HCT116 (cell line): ENCODE data around the gene PRR7. TPM values are rescaled to one million over a fixed set of nuclear protein-coding genes. Genes with fewer than 3 reads are reported as not detected.

Experiments used
- ATAC-seq: fragments of 200-7000 bp; cut with Tn5 transposase; 2 replicates; pipeline ENCODE4 v1.9.1; 2020; ENCODE audit warnings: mild to moderate bottlenecking, moderate library complexity
- BruUV-seq: library from RNA; stranded (reverse); fragments of 400-500 nt; replicated peaks from 2 replicates; lab custom pipeline; 2021; lab: Mats Ljungman, UMichigan
- CTCF ChIA-PET: fragments of 300-600 bp; sonication (Branson Sonifier 250); formaldehyde crosslinking; loops from one replicate; lab custom pipeline; 2021; ENCODE audit warnings: antibody characterized with exemption; lab: Charles Lee
- POLR2A ChIA-PET: fragments of 300-600, 350-600 bp; sonication (Branson Sonifier 250); formaldehyde crosslinking; loops from one replicate; lab custom pipeline; 2021; ENCODE audit warnings: antibody characterized with exemption; lab: Charles Lee
- RAD21 ChIA-PET, 2 experiments: fragments of 300-600 bp; sonication (Branson Sonifier 250); formaldehyde crosslinking; loops; one replicate each; lab custom pipeline; 2023; ENCODE audit warnings: low total read pairs in 2 of 2; ENCODE audit not compliant: uncharacterized antibody in 2 of 2, unreplicated experiment in 2 of 2, low non-redundant PET in 1 of 2; lab: Charles Lee
- DNase-seq: peaks from one replicate; pipeline ENCODE4 v3.0.0-alpha.2; 2010; ENCODE audit warnings: low read depth, low spot score
- H2AFZ ChIP-seq: fragments of 200-600 bp; shearing (Covaris generic), sonication (generic); 2 replicates; pipeline ENCODE4 v1.6.1; 2017; ENCODE audit warnings: low read depth, mixed run types, mixed read lengths, antibody characterized with exemption, low read length; ENCODE audit not compliant: poor library complexity, severe bottlenecking
- H3K27ac ChIP-seq: 2 replicates; pipeline ENCODE4 v1.5.1; 2012; ENCODE audit warnings: low read depth, low read length
- H3K27me3 ChIP-seq: fragments of 200-600 bp; sonication (generic); 2 replicates; pipeline ENCODE4 v1.6.1; 2016; ENCODE audit warnings: mixed run types, low read length, mixed read lengths; ENCODE audit not compliant: insufficient read depth
- H3K36me3 ChIP-seq, 2 experiments: fragments of 200-500 bp in 1 of 2; fragments of 200-600 bp in 1 of 2; sonication (Bioruptor generic) in 1 of 2; sonication (generic) in 1 of 2; 2 replicates each; pipeline versions ENCODE4 v1.5.1 to v1.6.1; 2014 to 2016; ENCODE audit warnings: low read length in 2 of 2, inconsistent platforms in 1 of 2, mixed read lengths in 1 of 2, mixed run types in 1 of 2; ENCODE audit not compliant: insufficient read depth in 2 of 2, control insufficient read depth in 1 of 2
- H3K4me1 ChIP-seq, 2 experiments: fragments of 200-600 bp in 1 of 2; sonication (generic) in 1 of 2; 2 replicates each; pipeline versions ENCODE4 v1.5.1 to v1.6.1; 2012 to 2017; ENCODE audit warnings: low read length in 2 of 2, inconsistent platforms in 1 of 2, mild to moderate bottlenecking in 1 of 2, mixed read lengths in 1 of 2, mixed run types in 1 of 2, moderate library complexity in 1 of 2; ENCODE audit not compliant: insufficient read depth in 2 of 2, control insufficient read depth in 1 of 2
- H3K4me2 ChIP-seq: fragments of 200-600 bp; sonication (generic); 2 replicates; pipeline ENCODE4 v1.6.1; 2017; ENCODE audit warnings: mixed run types, low read length, mixed read lengths
- H3K4me3 ChIP-seq, 2 experiments: fragments of 200-600 bp in 1 of 2; sonication (generic) in 1 of 2; replicated peaks in 1 of 2; 2 replicates each; pipeline ENCODE4 v1.5.1; 2011 to 2016; ENCODE audit warnings: low read length in 2 of 2, control low read depth in 1 of 2, low read depth in 1 of 2, mild to moderate bottlenecking in 1 of 2, mixed read lengths in 1 of 2, mixed run types in 1 of 2
- H3K79me2 ChIP-seq: fragments of 200-600 bp; sonication (generic); 2 replicates; pipeline ENCODE4 v1.6.1; 2017; ENCODE audit warnings: mild to moderate bottlenecking, mixed run types, low read length, moderate library complexity, mixed read lengths; ENCODE audit not compliant: insufficient read depth
- H3K9ac ChIP-seq: fragments of 200-600 bp; sonication (generic); 2 replicates; pipeline ENCODE4 v1.6.1; 2016; ENCODE audit warnings: low read length, mixed read lengths
- H3K9me2 ChIP-seq: fragments of 200-600 bp; sonication (generic), shearing (Covaris generic); 2 replicates; pipeline ENCODE4 v1.6.1; 2017; ENCODE audit warnings: mixed run types, mild to moderate bottlenecking, moderate library complexity; ENCODE audit not compliant: insufficient read depth
- H3K9me3 ChIP-seq, 2 experiments: fragments of 200-500 bp in 1 of 2; fragments of 200-600 bp in 1 of 2; sonication (Bioruptor generic) in 1 of 2; sonication (generic) in 1 of 2; 2 replicates each; pipeline ENCODE4 v1.6.1; 2014 to 2017; ENCODE audit warnings: low read length in 2 of 2, mixed read lengths in 2 of 2, inconsistent platforms in 1 of 2, low read depth in 1 of 2, mild to moderate bottlenecking in 1 of 2, mixed run types in 1 of 2, moderate library complexity in 1 of 2; ENCODE audit not compliant: control insufficient read depth in 1 of 2, insufficient read depth in 1 of 2
- H4K20me1 ChIP-seq: fragments of 200-600 bp; sonication (generic), shearing (Covaris generic); 2 replicates; pipeline ENCODE4 v1.6.1; 2017; ENCODE audit warnings: mixed run types, mild to moderate bottlenecking, moderate library complexity; ENCODE audit not compliant: insufficient read depth
- CEBPB ChIP-seq: IDR thresholded peaks from 2 replicates; pipeline ENCODE4 v1.6.1; 2012; ENCODE audit warnings: low read depth
- POLR2AphosphoS5 ChIP-seq: IDR thresholded peaks from 2 replicates; pipeline ENCODE4 v1.6.1; 2011; ENCODE audit warnings: mild to moderate bottlenecking, low read depth, low read length, moderate library complexity
- TCF7L2 ChIP-seq: IDR thresholded peaks from 2 replicates; pipeline ENCODE4 v1.7.0; 2011; ENCODE audit warnings: borderline replicate concordance, inconsistent platforms; ENCODE audit not compliant: insufficient read depth, insufficient read length; ENCODE audit errors: extremely low read depth
- ZFX ChIP-seq: fragments of 450-650 bp; IDR thresholded peaks from 2 replicates; pipeline ENCODE4 v1.6.1; 2017
- ZNF274 ChIP-seq: fragments of 200-500 bp; sonication (Bioruptor generic); IDR thresholded peaks from 2 replicates; pipeline ENCODE4 v1.6.1; 2014; ENCODE audit warnings: mild to moderate bottlenecking, low read depth, low read length, inconsistent platforms
- intact Hi-C: fragments of 100-400 bp; cut with micrococcal nuclease; formaldehyde crosslinking; loops from 2 replicates; pipeline ENCODE4 v1.10.0; 2022
- total RNA-seq: library from RNA; stranded (reverse); gene quantifications from one replicate; pipeline ENCODE4 v1.2.1, GENCODE V29; 2021; ENCODE audit not compliant: unreplicated experiment

The PRR7 gene
- total RNA-seq, 1 experiment from 2014 or later, result 39.9 TPM

DNA sequence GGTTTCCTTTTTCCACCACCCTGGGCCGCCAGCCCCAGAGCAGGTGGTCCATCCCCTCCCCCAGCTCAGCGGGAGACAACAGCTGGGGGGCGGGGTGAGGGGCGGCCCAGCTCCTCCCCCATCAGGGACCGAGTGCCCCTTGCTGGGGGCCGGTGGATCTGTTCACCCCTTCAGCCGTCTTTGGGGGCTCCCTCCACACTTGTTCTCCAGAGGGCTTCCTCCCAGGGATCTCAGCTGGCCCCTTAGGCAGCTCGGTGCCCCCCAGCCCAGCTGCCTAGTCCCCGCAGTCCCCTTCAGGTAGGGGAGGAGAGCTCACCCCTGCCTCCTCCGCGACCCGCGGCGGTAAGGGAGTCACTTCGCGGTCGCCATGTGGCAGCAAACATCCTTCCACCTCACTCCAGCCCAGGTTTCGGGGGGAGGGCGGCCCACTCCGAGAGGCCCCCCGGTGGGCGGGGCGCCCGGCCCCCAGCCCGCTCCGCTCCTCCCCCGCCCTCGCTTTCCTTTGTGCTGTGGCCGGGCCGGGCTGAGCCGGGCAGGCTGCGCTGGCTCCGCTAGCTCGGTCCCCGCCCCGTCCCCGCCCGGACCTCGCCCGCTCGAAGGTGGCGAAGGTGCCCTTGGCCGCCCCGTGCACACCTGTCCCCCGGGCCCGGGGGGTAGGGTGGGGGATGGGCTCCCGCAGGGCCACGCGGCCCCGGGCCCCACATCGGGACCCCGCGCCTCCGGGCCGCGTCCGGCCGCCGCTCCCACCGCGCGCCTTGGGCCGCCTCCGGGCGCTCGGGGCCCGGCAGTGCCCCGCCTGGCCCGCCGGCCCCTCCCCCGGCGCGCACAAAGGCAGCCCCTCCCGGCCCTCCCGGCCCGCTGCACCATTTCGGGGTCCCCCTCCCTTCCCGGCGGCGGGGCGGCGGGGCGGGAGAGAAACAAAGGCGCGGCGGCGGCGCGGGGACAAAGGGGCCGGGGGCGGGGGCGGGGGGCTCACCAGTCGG lies 26.1 kb downstream of the PRR7 start:
- ChIA-PET CTCF (interaction anchor here (1.2 to 1.9 kb wide), 3 partner anchors 18 to 163 kb away, joined by 3 to 6 read pairs (median 3); no protein-coding TSS in a partner anchor), RAD21 (no interaction called here), POLR2A (interaction anchor here (0.6 to 2.6 kb wide), 7 partner anchors 9 to 69 kb away, joined by 3 to 8 read pairs (median 3); no protein-coding TSS in a partner anchor)
- TF ChIP-seq ZNF274 (no peak), ZFX (peak; percentile 58; the same call in 1 of the 2 replicates)
- Histone ChIP-seq H3K9me3 (no peaks in the 10 kb centered on the region), H4K20me1 (no peaks in the 10 kb centered on the region), H3K79me2 (peaks cover 39% of the 10 kb centered on the region), H3K36me3 (peaks cover 7 to 11% of the 10 kb centered on the region in 2 experiments; a peak in 3 of 4 replicates), H3K27ac (peak overlapping the region; percentile 84), H3K27me3 (no peaks in the 10 kb centered on the region), H3K4me1 (peaks cover 8 to 55% of the 10 kb centered on the region in 2 experiments; a peak in 3 of 4 replicates), H3K4me3 (peak overlapping the region; percentile 85 to 92), H3K9me2 (no peaks in the 10 kb centered on the region), H2AFZ (no peak overlapping the region), H3K9ac (peak overlapping the region; percentile 89), H3K4me2 (peak overlapping the region; percentile 97)
- no TSS peak for BruUV-seq
- ATAC-seq (peak; percentile 53), DNase-seq (no peak)
- intact Hi-C loops, result no loop called here

DNA sequence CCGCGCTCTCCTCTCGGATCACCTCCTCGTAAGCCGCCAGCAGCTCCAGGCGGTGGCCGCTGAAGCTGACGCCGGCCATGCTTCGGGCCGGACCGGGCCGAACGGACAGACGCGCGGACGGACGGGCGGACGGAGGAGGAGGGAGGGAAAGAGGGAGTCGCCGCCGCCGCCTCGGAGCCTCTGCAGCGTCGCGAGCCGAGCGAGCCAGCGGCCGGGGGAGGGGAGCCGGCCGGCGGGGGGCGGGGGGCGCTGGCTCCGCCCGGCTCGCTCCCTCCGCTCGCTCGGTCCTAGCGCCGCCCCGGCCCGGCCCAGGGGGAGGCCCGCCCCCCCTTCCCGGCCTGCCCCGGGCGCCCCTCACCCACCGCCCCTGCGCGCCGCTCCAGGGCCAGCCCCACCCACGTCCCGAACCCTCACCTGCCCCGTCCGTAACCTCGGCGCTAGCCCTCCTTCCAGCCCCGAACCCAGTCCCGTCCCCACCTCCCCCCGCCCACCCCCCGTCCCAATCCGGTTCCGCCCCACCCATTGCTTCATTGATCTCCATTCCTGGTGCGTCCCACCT lies 26.9 kb downstream of the PRR7 start, which contains the start of gene DBN1:
Gene DBN1, minus strand, starts transcription at position 192 of the 559 bp plus-strand sequence. Its CDS starts 113 bp downstream, at position 79.
- no peak within 1 kb of the TSS for H2AFZ ChIP-seq
- no peaks in the 10 kb centered on the region for H4K20me1 ChIP-seq
- H3K27ac ChIP-seq, result peak within 1 kb of the TSS; percentile 84
- peak within 1 kb of the TSS; percentile 97 for H3K4me2 ChIP-seq
- H3K36me3 ChIP-seq, result peaks cover 2 to 6% of the 10 kb centered on the region in 2 experiments; a peak in 2 of 4 replicates
- ChIA-PET POLR2A (interaction anchor here (0.6 to 2.6 kb wide), 4 partner anchors 15 to 70 kb away, joined by 3 to 8 read pairs (median 4); no protein-coding TSS in a partner anchor), RAD21 (no interaction called here), CTCF (interaction anchor here (0.7 to 1.4 kb wide), 3 partner anchors 16 to 163 kb away, joined by 3 to 4 read pairs (median 3); no protein-coding TSS in a partner anchor)
- H3K9ac ChIP-seq, result peak within 1 kb of the TSS; percentile 89
- no peaks in the 10 kb centered on the region for H3K9me2 ChIP-seq
- peak within 1 kb of the TSS; percentile 85 to 92 for H3K4me3 ChIP-seq
- intact Hi-C loops, result no loop called here
- DNase-seq (no peak), ATAC-seq (peak; percentile 78)
- H3K79me2 ChIP-seq, result peaks cover 39% of the 10 kb centered on the region
- no peaks in the 10 kb centered on the region for H3K27me3 ChIP-seq
- H3K9me3 ChIP-seq, result no peaks in the 10 kb centered on the region
- peaks cover 8 to 55% of the 10 kb centered on the region in 2 experiments; a peak in 3 of 4 replicates for H3K4me1 ChIP-seq
- 0 out of 2 replicates have a peak, but pooled peaks have one; percentile 49 for TF ChIP-seq ZFX
- TF ChIP-seq TCF7L2, result no peak
- no peak for TF ChIP-seq CEBPB
- peak; percentile 70 for TF ChIP-seq POLR2AphosphoS5
- BruUV-seq, result no TSS peak
